Type B pancreatic cell (in vitro differentiated cells): ENCODE data around the gene GATD1. TPM values are rescaled to one million over a fixed set of nuclear protein-coding genes. Genes with fewer than 3 reads are reported as not detected.
A peak's percentile ranks its signal among the peaks of the same experiment; 100 is the strongest.

Source experiments
- DNase-seq: peaks from one replicate; pipeline ENCODE4 v3.0.0; 2021; ENCODE audit warnings: mixed read lengths; ENCODE audit not compliant: unreplicated experiment; ENCODE audit errors: extremely low spot score
- H3K27ac Mint-ChIP-seq: 2 replicates; pipeline ENCODE4 v1.8.0; 2021; ENCODE audit warnings: mild to moderate bottlenecking, mixed read lengths
- H3K27me3 Mint-ChIP-seq: 2 replicates; pipeline ENCODE4 v1.8.0; 2021; ENCODE audit warnings: mixed read lengths
- H3K36me3 Mint-ChIP-seq: 2 replicates; pipeline ENCODE4 v1.8.0; 2021; ENCODE audit warnings: mixed read lengths
- H3K4me1 Mint-ChIP-seq: one replicate; pipeline ENCODE4 v1.8.0; 2021; ENCODE audit warnings: mixed read lengths; ENCODE audit not compliant: unreplicated experiment
- H3K4me3 Mint-ChIP-seq: 2 replicates; pipeline ENCODE4 v1.8.0; 2021; ENCODE audit warnings: mild to moderate bottlenecking, mixed read lengths
- H3K9me3 Mint-ChIP-seq: 2 replicates; pipeline ENCODE4 v1.8.0; 2021; ENCODE audit warnings: mixed read lengths
- total RNA-seq: library from RNA; stranded (reverse); gene quantifications from 2 replicates; pipeline ENCODE4 v1.2.1, GENCODE V29; 2021; ENCODE audit warnings: low replicate concordance
- TF ChIP-seq, protein P1 (sequence below): fragments of 200-600 bp; sonication (generic); conservative IDR thresholded peaks from 2 replicates; pipeline ENCODE4 v1.5.0; 2021; ENCODE audit warnings: antibody characterized with exemption, mild to moderate bottlenecking

Gene GATD1
- total RNA-seq, 1 donor from 2014 or later = 80.1 TPM

DNA sequence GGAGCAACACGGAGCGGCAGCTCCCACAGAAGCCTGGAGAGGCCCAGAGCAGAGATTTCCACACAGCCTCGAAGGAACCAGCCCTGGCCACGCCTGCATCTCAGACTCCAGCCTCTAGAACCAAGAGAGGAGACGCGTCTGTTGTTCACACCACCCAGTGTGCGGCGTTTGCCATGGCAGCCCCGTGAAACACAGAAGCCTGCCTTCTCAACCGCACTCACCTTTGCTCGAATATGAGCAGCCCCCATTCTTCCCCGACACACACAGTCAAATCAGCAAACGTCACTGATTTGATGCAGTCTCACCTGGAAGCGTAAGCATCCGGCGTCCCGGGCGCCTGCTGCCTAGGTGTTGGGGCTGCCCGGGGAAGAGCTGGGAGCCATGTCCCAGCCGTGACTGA, 44.2 kb downstream of the GATD1 start:
- H3K9me3 Mint-ChIP-seq = no peaks in the 10 kb centered on the region

DNA sequence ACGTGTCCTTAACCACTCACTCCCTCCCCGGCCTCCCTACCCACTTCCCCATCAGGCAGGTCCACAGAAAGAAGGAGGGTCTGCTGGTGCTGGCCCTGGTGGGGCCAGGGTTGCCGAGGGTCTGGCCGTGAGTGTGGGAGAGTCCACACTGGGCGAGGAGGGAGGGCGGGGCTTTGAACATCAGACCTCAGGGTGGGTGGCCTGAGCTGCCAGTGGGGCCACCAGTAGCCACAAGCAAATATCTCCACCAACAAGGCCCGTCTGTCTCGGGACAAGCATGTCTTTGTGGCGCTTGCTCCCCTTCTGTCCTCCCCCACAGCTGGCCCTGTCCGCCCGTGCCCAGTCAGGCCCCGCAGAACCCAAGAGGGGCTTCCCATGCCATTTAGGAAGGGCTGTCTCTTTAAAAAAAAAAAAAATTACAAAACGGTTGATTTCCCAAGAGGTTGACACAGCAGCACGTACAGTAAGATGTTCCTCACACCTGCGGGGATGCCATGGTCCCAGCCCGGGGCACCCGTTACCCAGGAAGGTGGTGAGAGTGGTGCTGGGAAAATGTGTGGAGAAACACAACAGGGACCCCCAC, 47.7 kb downstream of the GATD1 start:
- no peak for DNase-seq
- Mint-ChIP-seq H3K4me1 (peaks cover 4% of the 10 kb centered on the region), H3K4me3 (peak overlapping the region; percentile 22), H3K27me3 (peaks cover 14% of the 10 kb centered on the region), H3K9me3 (no peaks in the 10 kb centered on the region), H3K27ac (peak overlapping the region; percentile 75), H3K36me3 (no peaks in the 10 kb centered on the region)
- TF ChIP-seq, protein P1, sequence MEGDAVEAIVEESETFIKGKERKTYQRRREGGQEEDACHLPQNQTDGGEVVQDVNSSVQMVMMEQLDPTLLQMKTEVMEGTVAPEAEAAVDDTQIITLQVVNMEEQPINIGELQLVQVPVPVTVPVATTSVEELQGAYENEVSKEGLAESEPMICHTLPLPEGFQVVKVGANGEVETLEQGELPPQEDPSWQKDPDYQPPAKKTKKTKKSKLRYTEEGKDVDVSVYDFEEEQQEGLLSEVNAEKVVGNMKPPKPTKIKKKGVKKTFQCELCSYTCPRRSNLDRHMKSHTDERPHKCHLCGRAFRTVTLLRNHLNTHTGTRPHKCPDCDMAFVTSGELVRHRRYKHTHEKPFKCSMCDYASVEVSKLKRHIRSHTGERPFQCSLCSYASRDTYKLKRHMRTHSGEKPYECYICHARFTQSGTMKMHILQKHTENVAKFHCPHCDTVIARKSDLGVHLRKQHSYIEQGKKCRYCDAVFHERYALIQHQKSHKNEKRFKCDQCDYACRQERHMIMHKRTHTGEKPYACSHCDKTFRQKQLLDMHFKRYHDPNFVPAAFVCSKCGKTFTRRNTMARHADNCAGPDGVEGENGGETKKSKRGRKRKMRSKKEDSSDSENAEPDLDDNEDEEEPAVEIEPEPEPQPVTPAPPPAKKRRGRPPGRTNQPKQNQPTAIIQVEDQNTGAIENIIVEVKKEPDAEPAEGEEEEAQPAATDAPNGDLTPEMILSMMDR = no peak

More for the DNA sequence above, 44.2 kb downstream of the GATD1 start:
- no peak overlapping the region for H3K27ac Mint-ChIP-seq
- peaks cover 13% of the 10 kb centered on the region for H3K27me3 Mint-ChIP-seq
- TF ChIP-seq, protein P1 = no peak
- peaks cover 15% of the 10 kb centered on the region for H3K4me1 Mint-ChIP-seq
- H3K36me3 Mint-ChIP-seq = peaks cover 3% of the 10 kb centered on the region
- no peak for DNase-seq
- no peak overlapping the region for H3K4me3 Mint-ChIP-seq

DNA sequence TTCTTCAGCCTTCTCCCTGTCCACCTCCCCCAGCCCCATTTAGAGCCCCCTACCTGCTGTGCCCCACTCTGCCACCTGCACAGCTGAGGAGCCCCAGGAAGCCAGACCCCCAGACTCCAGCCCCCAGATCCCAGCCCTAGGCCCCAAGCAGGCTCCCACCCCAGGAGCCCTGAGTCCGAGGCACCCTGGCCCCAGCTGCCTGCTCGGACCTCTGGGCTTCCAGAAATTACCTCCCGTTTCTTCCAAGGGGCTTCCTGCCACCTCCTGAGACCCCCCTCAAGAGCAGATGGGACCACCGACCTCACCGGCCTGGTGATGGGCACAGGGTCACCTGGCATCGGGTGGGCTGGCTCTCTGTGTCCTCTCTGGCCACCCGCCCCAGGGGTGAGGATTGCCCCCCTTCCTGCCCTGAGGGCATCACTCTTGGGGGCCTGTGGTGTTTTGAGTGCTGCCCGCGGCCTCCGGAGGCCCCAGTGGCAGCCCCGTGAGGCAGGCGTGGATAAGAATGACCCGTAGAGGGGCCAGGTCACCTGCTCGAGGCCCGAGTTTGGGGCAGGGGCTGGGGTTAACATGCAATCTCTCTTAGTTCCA, 48.3 kb downstream of the GATD1 start:
- no peaks in the 10 kb centered on the region for H3K36me3 Mint-ChIP-seq
- no peak for DNase-seq
- TF ChIP-seq, protein P1 = no peak
- H3K27ac Mint-ChIP-seq = no peak overlapping the region
- no peaks in the 10 kb centered on the region for H3K9me3 Mint-ChIP-seq
- peaks cover 4% of the 10 kb centered on the region for H3K4me1 Mint-ChIP-seq
- H3K4me3 Mint-ChIP-seq = no peak overlapping the region
- peaks cover 17% of the 10 kb centered on the region for H3K27me3 Mint-ChIP-seq

DNA sequence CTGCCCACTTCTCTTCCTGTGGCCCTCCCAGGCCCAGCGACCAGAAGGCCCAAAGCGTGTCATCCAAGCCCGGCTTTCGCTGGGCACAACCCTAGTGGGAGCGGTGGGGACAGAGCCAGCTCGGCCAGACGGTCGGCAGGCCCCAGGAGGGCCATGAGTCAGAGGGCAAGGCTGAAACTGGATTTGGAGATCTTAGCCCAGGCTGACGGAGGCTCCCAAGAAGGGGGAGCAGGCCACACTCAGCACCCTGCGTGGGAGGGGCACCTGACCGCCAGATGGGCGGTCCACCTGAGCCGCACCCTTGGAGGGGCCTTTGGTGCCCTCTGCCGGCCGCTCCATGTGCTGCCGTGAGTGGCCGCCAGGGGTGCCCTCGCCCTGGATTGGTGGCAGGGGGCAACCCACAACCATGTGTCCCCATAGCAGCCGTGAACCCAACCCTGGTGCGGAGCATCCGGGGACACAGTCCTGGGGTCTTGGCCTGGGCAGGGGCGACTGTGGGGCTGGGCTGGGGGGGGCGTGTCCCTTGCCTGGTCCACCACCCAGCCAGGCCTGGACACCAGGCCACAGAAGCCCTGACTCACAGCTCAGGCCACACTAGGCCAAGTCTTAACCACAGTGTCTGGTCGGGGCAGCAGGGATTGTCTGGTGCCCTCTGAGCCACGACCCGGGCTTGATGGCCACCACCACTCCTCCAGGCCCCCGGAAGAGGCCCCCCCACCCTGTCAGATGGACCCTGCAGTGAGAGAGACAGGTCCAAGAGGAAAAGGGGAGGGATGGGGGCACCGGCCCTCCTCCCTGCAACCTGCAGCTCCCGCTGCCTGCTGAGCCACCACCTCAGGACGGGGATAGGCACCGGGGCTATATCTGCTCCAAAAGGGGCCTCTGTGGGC, 49.2 kb downstream of the GATD1 start:
- DNase-seq = peak; percentile 88
- H3K4me1 Mint-ChIP-seq = peaks cover 7% of the 10 kb centered on the region
- H3K9me3 Mint-ChIP-seq = no peaks in the 10 kb centered on the region
- peaks cover 23% of the 10 kb centered on the region for H3K27me3 Mint-ChIP-seq
- TF ChIP-seq, protein P1 = peak; percentile 96
- no peak overlapping the region for H3K4me3 Mint-ChIP-seq
- H3K27ac Mint-ChIP-seq = peak overlapping the region; percentile 18
- no peaks in the 10 kb centered on the region for H3K36me3 Mint-ChIP-seq

DNA sequence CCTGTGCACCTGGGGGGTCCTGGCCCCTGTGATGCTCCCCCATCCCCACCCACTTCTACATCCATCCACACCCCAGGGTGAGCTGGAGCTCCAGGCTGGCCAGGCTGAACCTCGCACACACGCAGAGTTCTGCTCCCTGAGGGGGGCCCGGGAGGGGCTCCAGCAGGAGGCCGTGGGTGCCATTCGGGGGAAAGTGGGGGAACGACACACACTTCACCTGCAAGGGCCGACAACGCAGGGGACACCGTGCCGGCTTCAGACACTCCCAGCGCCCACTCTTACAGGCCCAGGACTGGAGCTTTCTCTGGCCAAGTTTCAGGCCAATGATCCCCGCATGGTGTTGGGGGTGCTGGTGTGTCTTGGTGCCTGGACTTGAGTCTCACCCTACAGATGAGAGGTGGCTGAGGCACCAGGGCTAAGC, 50.0 kb downstream of the GATD1 start:
- no peaks in the 10 kb centered on the region for H3K36me3 Mint-ChIP-seq
- TF ChIP-seq, protein P1 = no peak
- peak overlapping the region; percentile 18 for H3K27ac Mint-ChIP-seq
- H3K9me3 Mint-ChIP-seq = no peaks in the 10 kb centered on the region
- peaks cover 9% of the 10 kb centered on the region for H3K4me1 Mint-ChIP-seq
- H3K27me3 Mint-ChIP-seq = peaks cover 24% of the 10 kb centered on the region
- no peak for DNase-seq
- H3K4me3 Mint-ChIP-seq = no peak overlapping the region
